K562 (cell line): ENCODE measurements around the gene PRKCQ. TPM values are rescaled to one million over a fixed set of nuclear protein-coding genes. Genes with fewer than 3 reads are reported as not detected.
A peak's percentile ranks its signal among the peaks of the same experiment; 100 is the strongest.

ENCODE experiments used
- ATAC-seq: fragments of 200-7000 bp; cut with Tn5 transposase; 3 replicates; pipeline ENCODE4 v1.9.1; 2020; ENCODE audit warnings: moderate library complexity
- BruUV-seq: library from RNA; stranded (reverse); fragments of 400-500 nt; replicated peaks from 2 replicates; lab custom pipeline; 2021; lab: Mats Ljungman, UMichigan
- CTCF ChIA-PET: fragments of 300-600 bp; formaldehyde crosslinking; extraction: SDS; loops from one replicate; lab custom pipeline; 2021; ENCODE audit warnings: low intra/inter-chr PET ratio; lab: Yijun Ruan, JAX
- POLR2A ChIA-PET: fragments of 300-600, 350-650 bp; sonication (Branson Sonifier 250); formaldehyde crosslinking; extraction: SDS; loops from one replicate; lab custom pipeline; 2021; ENCODE audit warnings: antibody characterized with exemption, inconsistent platforms; lab: Yijun Ruan, JAX
- DNase-seq, 4 experiments: peaks; one replicate each; pipeline versions ENCODE4 v3.0.0 to v3.0.0-alpha.2; 2011 to 2018; ENCODE audit warnings: low spot score in 3 of 4, mixed read lengths in 3 of 4; ENCODE audit errors: extremely low read depth in 1 of 4
- FAIRE-seq: peaks from 2 replicates; lab custom pipeline; 2011; peaks lifted over from hg19 to GRCh38; lab: Jason Lieb, UNC
- H2AFZ ChIP-seq: 2 replicates; pipeline ENCODE4 v1.6.0; 2011; ENCODE audit warnings: low read depth, low read length, control low read depth, inconsistent platforms
- H3K27ac ChIP-seq: fragments of 200-600 bp; 3 replicates; pipeline ENCODE4 v1.8.0; 2011; ENCODE audit warnings: low read depth, mild to moderate bottlenecking, control low read depth, inconsistent platforms, low read length, moderate library complexity, mixed read lengths; ENCODE audit errors: extremely low read depth
- H3K27me3 ChIP-seq, 2 experiments: fragments of 300-600 bp in 1 of 2; 2 replicates in 1 of 2; 3 replicates in 1 of 2; pipeline versions ENCODE4 v1.6.0 to v1.8.0; 2011; ENCODE audit warnings: inconsistent platforms in 2 of 2, low read length in 2 of 2, mild to moderate bottlenecking in 1 of 2, mixed read lengths in 1 of 2, moderate library complexity in 1 of 2; ENCODE audit not compliant: control insufficient read depth in 2 of 2, insufficient read depth in 2 of 2
- H3K36me3 ChIP-seq: fragments of 300-600 bp; 3 replicates; pipeline ENCODE4 v1.8.0; 2011; ENCODE audit warnings: mild to moderate bottlenecking, low read length, inconsistent platforms; ENCODE audit not compliant: control insufficient read depth, insufficient read depth
- H3K4me1 ChIP-seq, 2 experiments: fragments of 200-600 bp in 1 of 2; replicated peaks in 1 of 2; 2 replicates in 1 of 2; 3 replicates in 1 of 2; pipeline versions ENCODE4 v1.5.1 to v1.8.0; 2011; ENCODE audit warnings: inconsistent platforms in 2 of 2, low read length in 2 of 2, mild to moderate bottlenecking in 1 of 2, mixed read lengths in 1 of 2, moderate library complexity in 1 of 2; ENCODE audit not compliant: control insufficient read depth in 2 of 2, insufficient read depth in 2 of 2
- H3K4me2 ChIP-seq: 2 replicates; pipeline ENCODE4 v1.6.1; 2011; ENCODE audit warnings: low read length, control low read depth, inconsistent platforms, mixed read lengths; ENCODE audit not compliant: insufficient read depth
- H3K4me3 ChIP-seq: fragments of 200-600 bp; sonication (generic), shearing (Covaris generic); 2 replicates; pipeline ENCODE4 v1.5.1; 2016; ENCODE audit warnings: control low read depth, inconsistent platforms
- H3K79me2 ChIP-seq: fragments of 200-600 bp; 3 replicates; pipeline ENCODE4 v1.8.0; 2011; ENCODE audit warnings: low read length, inconsistent platforms; ENCODE audit not compliant: control insufficient read depth, insufficient read depth
- H3K9ac ChIP-seq, 2 experiments: 2 replicates each; pipeline versions ENCODE4 v1.6.0 to v1.6.1; 2011; ENCODE audit warnings: low read depth in 2 of 2, low read length in 2 of 2, control low read depth in 1 of 2, inconsistent platforms in 1 of 2, mild to moderate bottlenecking in 1 of 2, mixed read lengths in 1 of 2; ENCODE audit not compliant: insufficient read depth in 1 of 2
- H3K9me1 ChIP-seq: one replicate; pipeline ENCODE4 v1.6.0; 2011; ENCODE audit warnings: inconsistent platforms, mild to moderate bottlenecking, low read length, moderate library complexity; ENCODE audit not compliant: control insufficient read depth, insufficient read depth
- H3K9me3 ChIP-seq: replicated peaks from 2 replicates; pipeline ENCODE4 v1.5.1; 2011; ENCODE audit warnings: low read depth, low read length, inconsistent platforms; ENCODE audit not compliant: control insufficient read depth, insufficient read depth
- H4K20me1 ChIP-seq: replicated peaks from 2 replicates; pipeline ENCODE4 v1.6.1; 2011; ENCODE audit warnings: low read length, inconsistent platforms, mixed read lengths; ENCODE audit not compliant: control insufficient read depth, insufficient read depth
- HDAC6 ChIP-seq: IDR thresholded peaks from 2 replicates; pipeline ENCODE4 v1.6.1; 2012; ENCODE audit warnings: low read depth, mild to moderate bottlenecking, control low read depth, inconsistent platforms, low read length, moderate library complexity
- HMBOX1 ChIP-seq: sonication (generic); IDR thresholded peaks from 2 replicates; pipeline ENCODE4 v1.6.1; 2016
- PPARD ChIP-seq: fragments of 250-450 bp; sonication (Bioruptor Pico); IDR thresholded peaks from 2 replicates; pipeline ENCODE4 v1.8.0; 2022; ENCODE audit warnings: inconsistent platforms, mild to moderate bottlenecking, moderate library complexity
- PREB ChIP-seq: sonication (generic); formaldehyde crosslinking; IDR thresholded peaks from 2 replicates; pipeline ENCODE4 v1.8.1; 2023; ENCODE audit warnings: mild to moderate bottlenecking, missing genetic modification reagents
- RBM25 ChIP-seq: fragments of 200-400 bp; formaldehyde crosslinking; IDR thresholded peaks from 2 replicates; pipeline ENCODE4 v1.6.1; 2018; ENCODE audit warnings: low read length, low read depth, moderate library complexity; ENCODE audit not compliant: severe bottlenecking
- RNF219 ChIP-seq: fragments of 250-450 bp; sonication (Bioruptor Pico); IDR thresholded peaks from 2 replicates; pipeline ENCODE4 v1.5.0; 2022; ENCODE audit warnings: mild to moderate bottlenecking
- SAFB2 ChIP-seq: fragments of 200-400 bp; formaldehyde crosslinking; IDR thresholded peaks from 2 replicates; pipeline ENCODE4 v1.6.1; 2018; ENCODE audit warnings: borderline replicate concordance, low read length, low read depth, moderate library complexity; ENCODE audit not compliant: severe bottlenecking
- SRSF9 ChIP-seq: fragments of 200-400 bp; formaldehyde crosslinking; IDR thresholded peaks from 2 replicates; pipeline ENCODE4 v1.6.1; 2017; ENCODE audit warnings: low read depth, low read length, borderline replicate concordance
- TFE3 ChIP-seq: fragments of 450-650 bp; formaldehyde crosslinking; IDR thresholded peaks from 2 replicates; pipeline ENCODE4 v1.4.0; 2020; ENCODE audit warnings: mild to moderate bottlenecking, mixed read lengths
- TRIM25 ChIP-seq: fragments of 450-650 bp; IDR thresholded peaks from 2 replicates; pipeline ENCODE4 v1.7.0; 2016; ENCODE audit warnings: borderline replicate concordance
- ZNF232 ChIP-seq: sonication (generic); formaldehyde crosslinking; IDR thresholded peaks from 2 replicates; pipeline ENCODE4 v1.8.0; 2022; ENCODE audit warnings: mild to moderate bottlenecking, missing genetic modification reagents
- WGBS: fragments of 100-300 bp; shearing (Covaris generic); methylation state at CpG from one replicate; pipeline ENCODE4 v1.1.6; 2016; ENCODE audit warnings: low coverage, mixed read lengths; ENCODE audit not compliant: insufficient coverage; ENCODE audit errors: missing lambda C conversion rate; 5-methylcytosine and 5-hydroxymethylcytosine counted together
- in situ Hi-C: fragments of 300-500 bp; cut with MboI; formaldehyde crosslinking; loops from 4 replicates; pipeline ENCODE4 v1.15.0; 2018; ENCODE audit warnings: inconsistent platforms, mixed read lengths
- intact Hi-C: fragments of 100-400 bp; cut with micrococcal nuclease; formaldehyde crosslinking; loops from 2 replicates; pipeline ENCODE4 v1.14.2; 2022
- polyA plus RNA-seq, 8 experiments: library from polyadenylated mRNA; depleted of rRNA in 4 of 8; stranded (reverse) in 5 of 8; unstranded in 3 of 8; fragments of >200 nt; fragmentation: Nextera tagmentation in 2 of 8; fragmentation: Illumina TruSeq in 1 of 8; extraction: Ambion mirVana in 2 of 8; extraction: Trizol in 1 of 8; gene quantifications; 2 replicates each; pipeline versions ENCODE4 v1.2.1 to v1.2.3, GENCODE V29; 2011 to 2014; ENCODE audit warnings: inconsistent platforms in 1 of 8, missing spikeins in 1 of 8
- total RNA-seq, 7 experiments: library from RNA; depleted of rRNA in 6 of 7; stranded (reverse); fragments of >200 nt in 6 of 7; fragmentation: Illumina TruSeq in 2 of 7; extraction: Trizol in 2 of 7; gene quantifications; 2 replicates each; pipeline versions ENCODE4 v1.2.1 to v1.2.3, GENCODE V29; 2011 to 2021; ENCODE audit warnings: low replicate concordance in 1 of 7

The PRKCQ gene
- total and polyA plus RNA-seq, 9 of the 15 experiments (the other 6 are each of a cell fraction or from before 2014, with no cell fraction given) = 4.4 to 23.3 (median 14.6) TPM

- Histone ChIP-seq H3K36me3 (peaks cover 17% of the 10 kb centered on the region), H2AFZ (peak overlapping the region; percentile 88), H4K20me1 (no peaks in the 10 kb centered on the region), H3K27me3 (no peaks in the 10 kb centered on the region), H3K4me2 (peak overlapping the region; percentile 34; the same call in 1 of the 2 replicates), H3K79me2 (no peaks in the 10 kb centered on the region), H3K27ac (peak overlapping the region; percentile 95), H3K9me3 (no peaks in the 10 kb centered on the region), H3K9ac (peak overlapping the region in 1 of 2 experiments; percentile 43; a peak in 2 of 4 replicates), H3K9me1 (no peaks in the 10 kb centered on the region), H3K4me1 (peaks cover 12 to 44% of the 10 kb centered on the region in 2 experiments), H3K4me3 (no peak overlapping the region)
- POLR2A ChIA-PET = interaction anchor here (0.9 to 1.6 kb wide), 3 partner anchors 9 to 17 kb away, joined by 3 to 5 read pairs (median 3); no protein-coding TSS in a partner anchor
- BruUV-seq = no TSS peak
- whole genome bisulfite sequencing = 42% methylated on average over 6 of the region's 6 CpGs
- in situ Hi-C loops = no loop called here
- peak in 2 of 4 experiments; percentile 21 to 45 for DNase-seq
- CTCF ChIA-PET = no interaction called here
- intact Hi-C loops = loop anchor here (5.0 kb wide), 1 partner anchor 108 kb away; the partner anchor contains the start of gene PRKCQ
- peak; percentile 42 for ATAC-seq
- peak; percentile 46 for FAIRE-seq
- no peak for TF ChIP-seq PPARD (CRISPR knock-in tag)
- no peak for TF ChIP-seq HDAC6
- no peak for TF ChIP-seq SAFB2
- no peak for TF ChIP-seq TRIM25
- no peak for TF ChIP-seq HMBOX1
- TF ChIP-seq RBM25 = no peak
- no peak for TF ChIP-seq RNF219
- TF ChIP-seq ZNF232 (CRISPR knock-in tag) = no peak
- no peak for TF ChIP-seq PREB
- no peak for TF ChIP-seq TFE3 (CRISPR knock-in tag)
- TF ChIP-seq SRSF9 = no peak
These were observed 106.1 kb downstream of the PRKCQ start for GRCh38 chr10:6473901-6474370.
